Esophagus (tissue), 2 donors: Measurements from ENCODE around the gene IVNS1ABP. TPM values are rescaled to one million over a fixed set of nuclear protein-coding genes. Genes with fewer than 3 reads are reported as not detected.

Source experiments
- H3K27ac ChIP-seq, 2 donors: one replicate each; pipeline ENCODE4 v1.5.1; 2013; ENCODE audit warnings: low read depth in 2 of 2, mild to moderate bottlenecking in 2 of 2, inconsistent platforms in 1 of 2, low read length in 1 of 2, moderate library complexity in 1 of 2
- H3K27me3 ChIP-seq, 2 donors: one replicate each; pipeline ENCODE4 v1.6.1; 2013; ENCODE audit warnings: low read length in 2 of 2, control low read depth in 1 of 2, mild to moderate bottlenecking in 1 of 2; ENCODE audit not compliant: insufficient read depth in 2 of 2, control insufficient read depth in 1 of 2
- H3K36me3 ChIP-seq, 2 donors: one replicate each; pipeline ENCODE4 v1.6.1; 2013; ENCODE audit warnings: low read length in 1 of 2; ENCODE audit not compliant: control insufficient read depth in 2 of 2, insufficient read depth in 2 of 2
- H3K4me1 ChIP-seq, 2 donors: one replicate each; pipeline ENCODE4 v1.6.1; 2013; ENCODE audit warnings: low read length in 1 of 2; ENCODE audit not compliant: control insufficient read depth in 2 of 2, insufficient read depth in 2 of 2
- H3K4me3 ChIP-seq, 2 donors: one replicate each; pipeline ENCODE4 v1.5.1; 2013; ENCODE audit warnings: low read length in 2 of 2, mild to moderate bottlenecking in 2 of 2, low read depth in 1 of 2, moderate library complexity in 1 of 2
- H3K9me3 ChIP-seq, 2 donors: one replicate each; pipeline ENCODE4 v1.6.1; 2013; ENCODE audit warnings: mild to moderate bottlenecking in 2 of 2, low read depth in 1 of 2, low read length in 1 of 2, moderate library complexity in 1 of 2; ENCODE audit not compliant: control insufficient read depth in 2 of 2, insufficient read depth in 1 of 2
- WGBS, 2 donors: extraction: QIAGEN DNeasy Blood & Tissue Kit; methylation state at CpG; one replicate each; pipeline ENCODE4 v1.1.7; 2013; 5-methylcytosine and 5-hydroxymethylcytosine counted together
- polyA plus RNA-seq, 2 donors: library from polyadenylated mRNA; stranded (reverse); fragments of 200-250 nt; gene quantifications; one replicate each; pipeline ENCODE4 v1.2.3, GENCODE V29; 2013
- donor health status: healthy with polysubstance abuse.
- donor health status: Bipolar disorder and iron deficiency.

IVNS1ABP gene
- polyA plus RNA-seq, 2 donors: 40.5 to 40.8 TPM

GRCh38 chr1:185318431-185319138 lies 1.5 kb upstream of the IVNS1ABP start:
- Histone ChIP-seq H3K9me3 (no peaks in the 10 kb centered on the region), H3K27ac (peak overlapping the region; percentile 18 to 97), H3K36me3 (no peaks in the 10 kb centered on the region), H3K27me3 (no peaks in the 10 kb centered on the region), H3K4me3 (no peak overlapping the region), H3K4me1 (peaks cover 0 to 2% of the 10 kb centered on the region in 2 donors)
- WGBS, 2 donors: 51 to 54% methylated on average over 10 of the region's 10 CpGs

- Histone ChIP-seq H3K4me1 (peaks cover 0 to 2% of the 10 kb centered on the region in 2 donors), H3K4me3 (peak overlapping the region; percentile 53 to 93), H3K36me3 (no peaks in the 10 kb centered on the region), H3K27ac (peak overlapping the region; percentile 97 to 98), H3K9me3 (no peaks in the 10 kb centered on the region), H3K27me3 (no peaks in the 10 kb centered on the region)
- WGBS, 2 donors: 16 to 19% methylated on average over 11 of the region's 11 CpGs
Measured at GRCh38 chr1:185317886-185318310, 855 bp upstream of the IVNS1ABP start.

GRCh38 chr1:185316163-185317033 lies 645 bp downstream of the IVNS1ABP start:
- peaks cover 0 to 2% of the 10 kb centered on the region in 2 donors for H3K4me1 ChIP-seq
- WGBS, 2 donors: 0 to 1% methylated on average over 88 of the region's 88 CpGs

GRCh38 chr1:185315445-185316071 lies 1.5 kb downstream of the IVNS1ABP start:
- Histone ChIP-seq H3K36me3 (no peaks in the 10 kb centered on the region), H3K4me1 (peaks cover 0 to 2% of the 10 kb centered on the region in 2 donors), H3K9me3 (no peaks in the 10 kb centered on the region), H3K4me3 (peak overlapping the region; percentile 91 to 93), H3K27me3 (no peaks in the 10 kb centered on the region), H3K27ac (peak overlapping the region; percentile 68 to 99)
- WGBS, 2 donors: 5 to 6% methylated on average over 8 of the region's 8 CpGs

More at GRCh38 chr1:185316163-185317033, 645 bp downstream of the IVNS1ABP start:
- Histone ChIP-seq H3K27ac (peak overlapping the region; percentile 98 to 99), H3K27me3 (no peaks in the 10 kb centered on the region), H3K4me3 (peak overlapping the region; percentile 91 to 93), H3K36me3 (no peaks in the 10 kb centered on the region), H3K9me3 (no peaks in the 10 kb centered on the region)

GRCh38 chr1:185314411-185314810 lies 2.6 kb downstream of the IVNS1ABP start:
- Histone ChIP-seq H3K4me1 (peaks cover 0 to 2% of the 10 kb centered on the region in 2 donors), H3K27me3 (no peaks in the 10 kb centered on the region), H3K4me3 (peak overlapping the region in 1 of 2 donors; percentile 31), H3K9me3 (no peaks in the 10 kb centered on the region), H3K27ac (no peak overlapping the region), H3K36me3 (no peaks in the 10 kb centered on the region)
- 26 to 35% methylated on average over 1 of the region's 1 CpG for WGBS, 2 donors

- H3K4me1 ChIP-seq: peaks cover 0 to under 1% of the 10 kb centered on the region in 2 donors
- H3K36me3 ChIP-seq: no peaks in the 10 kb centered on the region
- H3K27me3 ChIP-seq: no peaks in the 10 kb centered on the region
- H3K9me3 ChIP-seq: no peaks in the 10 kb centered on the region
- 55 to 60% methylated on average over 4 of the region's 4 CpGs for WGBS, 2 donors
- H3K4me3 ChIP-seq: no peak overlapping the region
- H3K27ac ChIP-seq: no peak overlapping the region
Measured at GRCh38 chr1:185312361-185313138, 4.5 kb downstream of the IVNS1ABP start.

GRCh38 chr1:185311589-185312225 lies 5.3 kb downstream of the IVNS1ABP start:
- Histone ChIP-seq H3K27me3 (no peaks in the 10 kb centered on the region), H3K4me3 (no peak overlapping the region), H3K27ac (no peak overlapping the region), H3K9me3 (no peaks in the 10 kb centered on the region), H3K4me1 (no peaks in the 10 kb centered on the region), H3K36me3 (peaks cover 0 to 2% of the 10 kb centered on the region in 2 donors)

GRCh38 chr1:185309566-185309965 lies 7.5 kb downstream of the IVNS1ABP start:
- peaks cover 3 to 5% of the 10 kb centered on the region in 2 donors for H3K36me3 ChIP-seq
- H3K4me1 ChIP-seq: no peaks in the 10 kb centered on the region
- WGBS, 2 donors: 13 to 29% methylated on average over 2 of the region's 2 CpGs

More at GRCh38 chr1:185309566-185309965, 7.5 kb downstream of the IVNS1ABP start:
- Histone ChIP-seq H3K27ac (no peak overlapping the region), H3K9me3 (no peaks in the 10 kb centered on the region), H3K27me3 (no peaks in the 10 kb centered on the region), H3K4me3 (no peak overlapping the region)
